Measurements from ENCODE around the gene EPHA2. TPM values are rescaled to one million over a fixed set of nuclear protein-coding genes. Genes with fewer than 3 reads are reported as not detected.

The EPHA2 gene
- total RNA-seq, 2 experiments from 2014 or later: 0.08 TPM; not detected in 1

DNA sequence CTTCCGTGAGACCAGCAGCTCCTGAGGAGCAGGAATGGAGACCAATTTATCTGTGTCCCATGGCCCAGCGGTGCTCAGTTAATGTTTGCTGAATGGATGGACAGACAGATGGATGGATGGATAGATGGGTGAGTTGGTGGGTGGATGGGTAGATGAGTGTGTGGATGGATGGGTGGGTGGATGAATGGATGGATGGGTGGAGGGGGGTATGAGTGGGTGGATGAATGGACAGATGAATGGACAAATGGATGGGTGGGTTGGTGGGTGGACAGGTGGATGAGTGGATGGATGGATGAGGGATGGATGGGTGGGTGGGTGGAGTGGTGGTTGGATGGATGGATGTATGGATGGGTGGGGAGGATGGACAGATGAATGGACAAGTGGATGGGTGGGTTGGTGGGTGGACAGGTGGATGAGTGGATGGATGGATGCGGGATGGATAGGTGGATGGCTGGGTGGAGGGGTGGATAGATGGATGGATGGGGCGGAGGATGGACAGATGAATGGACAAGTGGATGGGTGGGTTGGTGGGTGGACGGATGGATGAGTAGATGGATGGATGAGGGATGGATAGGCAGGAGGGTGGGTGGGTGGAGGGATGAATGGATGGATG lies 13.4 kb downstream of the EPHA2 start:
- no peak overlapping the region for H3K27ac Mint-ChIP-seq
- H3K4me1 Mint-ChIP-seq: peaks cover 17% of the 10 kb centered on the region
- H3K4me3 Mint-ChIP-seq: no peak overlapping the region
- H3K9me3 Mint-ChIP-seq: no peaks in the 10 kb centered on the region
- no peak for DNase-seq
- peaks cover 5% of the 10 kb centered on the region for H3K27me3 Mint-ChIP-seq
- no peaks in the 10 kb centered on the region for H3K36me3 Mint-ChIP-seq

- H3K27ac Mint-ChIP-seq: no peak overlapping the region
- no peaks in the 10 kb centered on the region for H3K9me3 Mint-ChIP-seq
- no peak for DNase-seq
- H3K27me3 Mint-ChIP-seq: peaks cover 5% of the 10 kb centered on the region
- H3K36me3 Mint-ChIP-seq: no peaks in the 10 kb centered on the region
- peaks cover 17% of the 10 kb centered on the region for H3K4me1 Mint-ChIP-seq
- no peak overlapping the region for H3K4me3 Mint-ChIP-seq
These were observed 14.1 kb downstream of the EPHA2 start for GRCh38 chr1:16141573-16142336.

DNA sequence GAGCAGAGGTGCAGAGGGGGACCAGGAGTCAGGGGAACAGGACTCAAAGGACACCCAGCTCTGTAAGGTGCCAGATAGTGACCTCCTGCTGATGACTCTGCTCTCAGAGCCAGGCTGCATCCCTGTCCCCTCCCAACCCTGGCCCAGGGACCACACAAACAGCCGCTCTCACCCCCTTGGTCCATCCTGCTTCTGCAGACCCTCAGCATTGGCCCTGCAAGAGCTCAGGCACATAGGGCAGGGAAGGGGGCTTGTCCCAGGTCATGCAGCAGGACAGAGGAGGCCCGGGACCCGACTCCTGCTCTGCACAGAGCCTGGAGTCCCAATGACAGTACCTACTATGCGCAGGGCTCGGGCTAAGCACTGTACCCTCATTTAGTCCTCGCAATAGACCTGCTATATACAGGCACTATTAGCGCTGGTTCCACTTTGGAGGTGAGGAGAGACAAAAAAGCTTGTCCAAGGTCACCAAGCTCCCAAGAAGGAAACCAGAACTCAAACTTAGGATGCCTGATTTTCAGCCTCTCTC lies 15.7 kb downstream of the EPHA2 start:
- no peaks in the 10 kb centered on the region for H3K9me3 Mint-ChIP-seq
- H3K27ac Mint-ChIP-seq: no peak overlapping the region
- peaks cover 17% of the 10 kb centered on the region for H3K4me1 Mint-ChIP-seq
- H3K36me3 Mint-ChIP-seq: no peaks in the 10 kb centered on the region
- no peak for DNase-seq
- peaks cover 5% of the 10 kb centered on the region for H3K27me3 Mint-ChIP-seq
- H3K4me3 Mint-ChIP-seq: no peak overlapping the region

GRCh38 chr1:16139473-16139962 lies 16.4 kb downstream of the EPHA2 start:
- Mint-ChIP-seq H3K4me3 (no peak overlapping the region), H3K27ac (no peak overlapping the region)
- DNase-seq: peak; percentile 18

DNA sequence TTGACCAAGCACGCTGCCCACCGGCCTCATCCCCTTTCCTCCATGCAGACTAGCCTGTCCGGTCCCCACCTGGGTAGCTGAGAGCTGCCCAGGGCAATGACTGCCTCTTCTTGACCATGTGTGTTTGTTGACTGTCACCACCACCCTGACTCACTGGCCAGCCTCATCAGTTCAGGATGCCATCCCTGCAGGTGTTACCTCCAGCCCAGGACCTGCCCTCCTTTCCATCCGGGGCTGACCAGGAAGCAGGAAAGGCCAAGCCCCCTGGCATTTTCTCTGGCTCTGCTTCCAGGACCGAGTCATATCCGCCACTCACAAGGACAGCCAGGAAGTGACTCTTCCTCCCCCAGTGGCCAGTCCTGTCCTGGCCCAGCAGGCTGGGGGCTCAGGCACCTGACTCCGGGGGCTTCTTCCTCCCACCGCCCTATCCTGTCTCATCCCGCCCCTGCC lies 17.1 kb downstream of the EPHA2 start:
- Mint-ChIP-seq H3K4me1 (peaks cover 17% of the 10 kb centered on the region), H3K4me3 (no peak overlapping the region), H3K36me3 (no peaks in the 10 kb centered on the region), H3K27me3 (peaks cover 5% of the 10 kb centered on the region), H3K9me3 (no peaks in the 10 kb centered on the region), H3K27ac (no peak overlapping the region)
- no peak for DNase-seq

More at GRCh38 chr1:16139473-16139962, 16.4 kb downstream of the EPHA2 start:
- peaks cover 5% of the 10 kb centered on the region for H3K27me3 Mint-ChIP-seq
- H3K36me3 Mint-ChIP-seq: no peaks in the 10 kb centered on the region
- peaks cover 17% of the 10 kb centered on the region for H3K4me1 Mint-ChIP-seq
- no peaks in the 10 kb centered on the region for H3K9me3 Mint-ChIP-seq

DNA sequence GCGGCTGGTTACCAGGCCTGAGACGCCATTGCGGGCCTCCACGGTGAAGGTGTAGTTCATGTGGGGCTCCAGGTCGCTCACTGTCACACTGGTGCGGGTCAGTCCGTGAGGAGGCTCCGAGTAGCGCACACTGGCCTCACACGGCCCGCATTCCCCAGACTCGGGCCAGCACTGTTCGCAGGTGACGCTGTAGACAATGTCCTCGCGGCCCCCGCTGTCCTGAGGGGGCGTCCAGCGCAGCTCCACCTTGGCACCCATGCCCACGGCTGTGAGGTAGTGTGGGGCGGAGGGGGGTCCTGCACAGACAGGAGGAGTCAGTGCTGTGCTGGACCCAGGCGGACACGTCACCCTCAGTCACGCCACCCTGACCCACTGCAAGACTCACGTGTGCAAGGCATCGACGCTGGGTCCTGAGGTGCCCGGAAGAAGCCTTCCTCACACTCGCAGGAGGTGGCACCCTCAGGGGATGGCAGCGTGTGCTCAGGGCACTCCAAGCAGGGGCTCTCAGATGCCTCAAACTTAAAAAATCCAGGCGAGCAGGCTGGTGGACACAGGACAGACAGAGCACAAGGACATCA lies 17.9 kb downstream of the EPHA2 start:
- peaks cover 17% of the 10 kb centered on the region for H3K4me1 Mint-ChIP-seq
- no peak for DNase-seq
- H3K27me3 Mint-ChIP-seq: peaks cover 5% of the 10 kb centered on the region
- no peak overlapping the region for H3K4me3 Mint-ChIP-seq
- H3K36me3 Mint-ChIP-seq: no peaks in the 10 kb centered on the region
- no peaks in the 10 kb centered on the region for H3K9me3 Mint-ChIP-seq
- H3K27ac Mint-ChIP-seq: no peak overlapping the region

GRCh38 chr1:16135501-16135900 lies 20.4 kb downstream of the EPHA2 start:
- Mint-ChIP-seq H3K36me3 (no peaks in the 10 kb centered on the region), H3K9me3 (no peaks in the 10 kb centered on the region), H3K27me3 (no peaks in the 10 kb centered on the region), H3K4me1 (peaks cover 5% of the 10 kb centered on the region), H3K4me3 (no peak overlapping the region), H3K27ac (no peak overlapping the region)
- DNase-seq: no peak

GRCh38 chr1:16134906-16135305 lies 21.0 kb downstream of the EPHA2 start:
- H3K36me3 Mint-ChIP-seq: no peaks in the 10 kb centered on the region
- H3K4me1 Mint-ChIP-seq: peaks cover 3% of the 10 kb centered on the region
- no peak overlapping the region for H3K27ac Mint-ChIP-seq
- H3K4me3 Mint-ChIP-seq: no peak overlapping the region
- no peaks in the 10 kb centered on the region for H3K27me3 Mint-ChIP-seq
- H3K9me3 Mint-ChIP-seq: no peaks in the 10 kb centered on the region
- no peak for DNase-seq

DNA sequence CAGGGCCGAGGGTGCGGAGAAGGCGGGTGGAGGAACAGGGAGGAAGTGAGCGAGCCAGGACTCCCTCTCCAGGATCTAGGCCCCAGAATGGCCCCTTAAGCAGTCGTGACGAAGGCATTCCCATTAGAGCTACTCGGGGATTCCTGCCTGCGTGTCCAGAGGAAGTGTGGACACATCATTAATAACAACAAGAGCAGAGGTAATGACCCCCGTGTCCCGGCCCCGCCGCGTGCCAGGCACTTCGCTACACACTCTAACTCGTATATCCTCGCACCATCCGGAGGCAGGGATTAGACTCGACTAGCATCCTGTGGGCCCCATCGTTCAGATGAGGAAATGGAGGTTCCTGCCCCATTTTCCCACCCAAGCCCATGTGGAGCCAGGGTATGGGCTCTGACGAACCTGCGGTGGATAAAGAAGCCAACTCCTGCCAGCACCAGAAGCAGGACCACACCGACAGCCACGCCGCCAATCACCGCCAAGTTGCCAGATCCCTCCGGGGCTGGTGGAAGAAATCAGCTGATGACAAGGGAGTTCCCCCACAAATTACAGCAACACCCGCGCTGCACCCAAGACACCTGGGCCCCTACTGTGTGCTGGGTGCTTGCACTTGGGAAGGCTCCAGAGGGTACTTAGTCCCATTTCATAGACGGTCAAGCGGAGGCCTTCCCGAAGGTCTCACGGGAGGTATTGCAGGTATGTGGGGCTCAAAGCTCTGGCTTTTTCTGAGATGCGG lies 21.6 kb downstream of the EPHA2 start:
- H3K4me3 Mint-ChIP-seq: no peak overlapping the region

GRCh38 chr1:16133007-16133961 lies 22.6 kb downstream of the EPHA2 start:
- H3K27ac Mint-ChIP-seq: no peak overlapping the region
- no peak for DNase-seq
- H3K9me3 Mint-ChIP-seq: no peaks in the 10 kb centered on the region
- H3K4me1 Mint-ChIP-seq: no peaks in the 10 kb centered on the region
- H3K36me3 Mint-ChIP-seq: no peaks in the 10 kb centered on the region
- no peak overlapping the region for H3K4me3 Mint-ChIP-seq
- no peaks in the 10 kb centered on the region for H3K27me3 Mint-ChIP-seq

More for the DNA sequence above, 21.6 kb downstream of the EPHA2 start:
- Mint-ChIP-seq H3K27me3 (no peaks in the 10 kb centered on the region), H3K9me3 (no peaks in the 10 kb centered on the region), H3K4me1 (no peaks in the 10 kb centered on the region), H3K36me3 (no peaks in the 10 kb centered on the region), H3K27ac (no peak overlapping the region)
- DNase-seq: no peak

- DNase-seq: no peak
- no peaks in the 10 kb centered on the region for H3K9me3 Mint-ChIP-seq
- H3K4me3 Mint-ChIP-seq: no peak overlapping the region
- no peaks in the 10 kb centered on the region for H3K36me3 Mint-ChIP-seq
- H3K27me3 Mint-ChIP-seq: no peaks in the 10 kb centered on the region
- no peaks in the 10 kb centered on the region for H3K4me1 Mint-ChIP-seq
- no peak overlapping the region for H3K27ac Mint-ChIP-seq
These were observed 23.5 kb downstream of the EPHA2 start for GRCh38 chr1:16132325-16132785.

DNA sequence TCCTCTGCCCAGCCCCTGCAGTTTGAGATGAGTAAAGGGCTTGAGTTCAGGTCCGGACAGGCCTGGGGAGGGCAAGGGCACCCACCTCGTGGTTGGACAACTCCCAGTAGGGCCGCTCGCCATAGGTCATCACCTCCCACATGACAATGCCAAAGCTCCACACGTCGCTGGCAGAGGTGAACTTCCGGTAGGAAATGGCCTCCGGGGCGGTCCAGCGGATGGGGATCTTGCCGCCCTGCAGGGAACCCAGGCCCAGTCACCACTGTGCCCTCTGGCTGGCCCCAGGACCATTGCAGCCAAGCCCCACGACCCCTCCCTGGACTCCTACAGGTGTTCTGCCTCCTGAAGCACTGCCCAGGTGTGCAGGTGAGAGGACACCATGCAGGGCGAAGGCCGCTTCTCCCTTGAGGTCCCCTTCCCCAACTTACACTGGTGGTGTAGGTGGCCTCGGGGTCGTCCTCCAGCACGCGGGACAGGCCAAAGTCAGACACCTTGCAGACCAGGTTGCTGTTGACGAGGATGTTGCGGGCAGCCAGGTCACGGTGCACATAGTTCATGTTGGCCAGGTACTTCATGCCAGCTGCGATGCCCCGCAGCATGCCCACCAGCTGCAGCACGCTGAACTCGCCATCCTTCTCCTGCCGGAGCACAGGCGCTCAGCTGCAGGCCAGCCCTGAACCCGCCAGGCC lies 24.1 kb downstream of the EPHA2 start:
- no peak overlapping the region for H3K4me3 Mint-ChIP-seq
- H3K4me1 Mint-ChIP-seq: no peaks in the 10 kb centered on the region
- no peaks in the 10 kb centered on the region for H3K27me3 Mint-ChIP-seq
- no peak overlapping the region for H3K27ac Mint-ChIP-seq
- H3K36me3 Mint-ChIP-seq: no peaks in the 10 kb centered on the region
- DNase-seq: no peak
- no peaks in the 10 kb centered on the region for H3K9me3 Mint-ChIP-seq

DNA sequence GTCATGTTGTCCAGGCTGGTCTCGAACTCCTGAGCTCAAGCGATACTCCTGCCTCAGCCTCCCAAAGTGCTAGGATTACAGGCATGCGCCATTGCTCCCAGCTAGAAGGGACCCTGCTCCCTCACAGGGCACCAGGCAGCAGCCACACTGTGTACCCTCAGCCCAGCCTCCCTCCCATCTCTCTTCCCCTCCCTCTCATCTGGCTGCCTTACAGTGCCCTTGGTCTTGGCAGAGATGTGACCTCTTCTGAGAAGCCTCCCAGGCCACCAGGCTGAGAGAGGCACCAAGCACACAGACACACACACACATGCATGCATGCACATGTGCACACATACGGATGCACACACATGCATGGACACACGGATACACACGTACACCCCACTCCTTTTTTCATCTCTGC lies 25.0 kb downstream of the EPHA2 start:
- H3K36me3 Mint-ChIP-seq: no peaks in the 10 kb centered on the region
- DNase-seq: no peak
- H3K27me3 Mint-ChIP-seq: no peaks in the 10 kb centered on the region
- no peaks in the 10 kb centered on the region for H3K4me1 Mint-ChIP-seq
- no peak overlapping the region for H3K27ac Mint-ChIP-seq
- no peak overlapping the region for H3K4me3 Mint-ChIP-seq
- no peaks in the 10 kb centered on the region for H3K9me3 Mint-ChIP-seq
